Hypothalamus (tissue), 51 donors: ENCODE results near the gene DPY19L3.
"Not testable (repeated sequence)": the region's sequence is repeated elsewhere in the genome, so short reads cannot be mapped to it uniquely, and the experiment has no call there.

Source experiments
- DNase-seq, 51 donors: peaks; one replicate each; lab custom pipeline; 2025; lab: John Stamatoyannopoulos, UW

Gene DPY19L3

GRCh38 chr19:32483574-32483973, 78.0 kb downstream of the DPY19L3 start:
- DNase-seq: no peak

DNA sequence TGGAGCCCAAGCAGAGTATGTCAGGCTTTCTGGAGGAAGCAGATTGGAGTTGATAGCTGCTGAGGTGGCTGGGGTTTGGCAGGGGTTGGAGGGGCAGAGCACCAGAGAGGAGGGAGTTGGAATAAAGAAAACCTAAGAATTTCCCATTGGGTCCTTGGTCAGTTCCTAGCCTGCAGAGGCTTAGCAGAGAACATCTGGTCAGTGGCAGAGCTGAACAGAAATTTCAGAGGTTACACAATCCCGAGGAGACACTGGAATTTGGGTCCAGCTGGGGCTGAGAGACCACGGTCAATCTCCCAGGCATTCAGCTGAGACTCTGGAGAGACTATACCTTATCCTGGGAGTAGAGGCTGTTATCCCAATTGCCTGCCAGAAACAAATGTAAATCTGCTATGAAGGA, 84.4 kb downstream of the DPY19L3 start:
- DNase-seq: no peak

- DNase-seq: no peak
Measured at GRCh38 chr19:32497391-32497790, 91.8 kb downstream of the DPY19L3 start.

DNA sequence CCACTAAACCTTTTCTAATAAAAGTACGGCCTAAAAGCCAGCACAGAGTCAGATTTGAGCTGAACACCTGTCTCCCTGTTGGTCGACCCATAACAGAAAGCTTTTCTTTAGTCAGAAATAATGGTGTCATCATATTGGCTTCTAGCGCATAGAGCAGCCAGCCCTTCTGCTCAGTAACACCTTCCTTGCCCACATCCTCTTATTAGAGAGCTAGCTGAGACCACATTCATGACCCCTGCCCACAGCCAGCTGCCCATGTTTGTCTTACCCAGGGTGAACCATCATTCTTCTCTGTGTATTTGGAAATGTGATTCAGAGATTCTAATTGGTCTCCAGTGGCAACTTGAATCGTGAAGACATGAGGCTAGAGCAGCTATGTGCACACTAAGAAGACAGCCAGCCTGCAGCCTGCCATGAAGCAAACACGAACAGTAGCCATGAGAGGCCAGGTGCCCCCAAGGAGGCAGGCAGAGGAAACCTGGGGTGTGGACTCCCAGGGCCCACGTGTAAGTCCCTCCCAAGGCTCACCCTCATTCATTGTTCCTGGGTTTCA, 93.2 kb downstream of the DPY19L3 start:
- DNase-seq: no peak

DNA sequence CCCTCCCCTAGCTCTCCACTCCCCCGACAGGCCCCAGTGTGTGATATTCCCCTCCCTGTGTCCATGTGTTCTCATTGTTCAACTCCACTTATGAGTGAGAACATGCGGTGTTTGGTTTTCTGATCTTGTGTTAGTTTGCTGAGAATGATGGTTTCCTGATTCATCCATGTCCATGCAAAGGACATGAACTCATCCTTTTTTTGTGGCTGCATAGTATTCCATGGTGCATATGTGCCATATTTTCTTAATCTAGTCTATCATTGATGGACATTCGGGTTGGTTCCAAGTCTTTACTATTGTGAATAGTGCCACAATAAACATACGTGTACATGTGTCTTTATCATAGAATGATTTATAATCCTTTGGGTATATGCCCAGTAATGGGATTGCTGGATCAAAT, 106.9 kb downstream of the DPY19L3 start:
- not testable (repeated sequence) for DNase-seq

DNA sequence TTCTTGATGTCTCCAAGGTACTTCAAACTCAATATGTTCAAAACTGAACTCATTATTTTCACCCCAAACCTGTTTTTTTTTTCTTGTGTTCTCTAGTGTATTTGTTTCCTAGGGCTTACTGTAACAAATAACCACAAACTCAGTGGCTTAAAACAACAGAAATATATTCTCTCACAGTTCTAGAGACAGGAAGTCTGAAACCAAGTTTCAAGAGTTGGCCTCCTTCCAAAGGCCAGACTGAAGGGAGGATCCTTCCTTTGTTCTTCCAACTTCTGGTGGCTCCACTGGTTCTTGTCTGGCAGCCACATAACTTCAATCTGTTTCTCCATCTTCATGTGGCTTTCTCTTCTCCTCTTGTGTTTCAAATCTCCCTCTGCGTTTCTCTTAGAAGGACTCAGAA, 113.5 kb downstream of the DPY19L3 start:
- no peak for DNase-seq

DNA sequence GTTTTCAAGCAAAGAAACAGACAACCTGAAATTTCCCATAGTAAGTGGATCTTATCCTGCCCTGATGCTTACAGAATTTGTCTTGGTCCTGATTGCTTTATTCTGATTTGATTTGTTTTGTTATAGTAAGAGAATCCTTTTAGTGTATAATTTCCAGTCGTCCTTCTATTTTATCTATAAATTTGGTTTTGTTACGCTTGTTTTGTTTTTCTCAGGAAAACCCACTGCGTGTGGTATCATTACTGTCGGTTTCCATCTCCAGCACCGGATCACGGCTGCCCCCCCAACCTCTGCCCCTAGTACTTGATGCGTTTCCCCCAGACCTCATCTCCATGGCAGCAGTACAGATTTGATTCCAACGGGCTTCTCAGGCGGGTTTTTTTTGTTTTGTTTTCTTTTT, 117.4 kb downstream of the DPY19L3 start:
- DNase-seq: no peak

DNA sequence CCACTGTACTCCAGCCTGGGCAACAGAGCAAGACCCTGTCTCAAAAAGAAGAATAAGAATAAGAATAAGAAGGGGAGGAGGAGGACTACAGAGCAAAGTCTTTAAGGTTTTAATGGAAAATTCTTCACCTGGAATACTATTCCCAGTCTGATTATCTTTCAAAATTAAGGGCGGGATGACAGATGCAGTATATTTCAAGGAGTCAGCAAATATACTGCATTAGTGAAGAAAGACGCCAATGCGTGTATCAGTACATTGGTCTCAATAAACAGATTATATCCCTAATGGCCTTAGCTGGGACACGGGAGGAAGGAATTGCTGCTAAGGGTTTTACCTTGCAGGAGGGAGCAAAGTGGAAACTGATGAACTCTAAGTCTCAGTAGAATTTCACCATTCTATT, 121.3 kb downstream of the DPY19L3 start:
- no peak for DNase-seq

- no peak for DNase-seq
Measured at GRCh38 chr19:32530773-32531172, 125.2 kb downstream of the DPY19L3 start.

GRCh38 chr19:32532233-32532632, 126.7 kb downstream of the DPY19L3 start:
- DNase-seq: no peak
